Activated CD4-positive, alpha-beta T cell treated with anti-CD3 and anti-CD28 coated beads, Interleukin-2, Interleukin-6, amounts not matched to agents 100 ng/mL and 50 ng/mL, durations not matched to agents 16 hours and 8 hours (primary cell): Measurements from ENCODE around the gene CPT1B.
"Not testable (repeated sequence)": the region's sequence is repeated elsewhere in the genome, so short reads cannot be mapped to it uniquely, and the experiment has no call there.

Experiments used
- DNase-seq: peaks from one replicate; pipeline ENCODE4 v3.0.0-alpha.2; 2020

CPT1B gene

GRCh38 chr22:50608996-50609395, 30.8 kb upstream of the CPT1B start:
- DNase-seq = no peak

DNA sequence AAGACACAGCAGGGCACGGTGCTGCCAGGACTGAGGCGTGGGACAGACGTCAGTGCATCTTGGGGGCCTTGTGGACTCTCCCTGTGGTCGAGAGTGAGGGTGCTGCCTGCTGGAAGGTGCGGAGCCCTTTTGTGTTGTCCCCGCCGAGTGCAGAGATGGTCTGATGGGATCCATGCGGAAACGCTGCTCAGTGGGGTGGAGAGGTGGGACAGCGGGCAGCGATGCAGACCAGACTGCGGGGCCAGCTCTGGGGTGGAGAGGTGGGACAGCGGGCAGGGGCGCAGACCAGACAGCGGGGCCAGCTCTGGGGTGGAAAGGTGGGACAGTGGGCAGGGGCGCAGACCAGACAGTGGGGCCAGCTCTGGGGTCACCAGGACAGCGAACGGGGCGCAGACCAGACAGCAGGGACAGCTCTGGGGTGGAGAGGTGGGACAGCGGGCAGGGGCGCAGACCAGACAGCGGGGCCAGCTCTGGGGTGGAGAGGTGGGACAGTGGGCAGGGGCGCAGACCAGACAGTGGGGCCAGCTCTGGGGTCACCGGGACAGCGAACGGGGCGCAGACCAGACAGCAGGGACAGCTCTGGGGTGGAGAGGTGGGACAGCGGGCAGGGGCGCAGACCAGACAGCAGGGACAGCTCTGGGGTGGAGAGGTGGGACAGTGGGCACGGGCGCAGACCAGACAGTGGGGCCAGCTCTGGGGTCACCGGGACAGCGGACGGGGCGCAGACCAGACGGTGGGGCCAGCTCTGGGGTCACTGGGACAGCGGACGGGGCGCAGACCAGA, 30.0 kb upstream of the CPT1B start:
- not testable (repeated sequence) for DNase-seq

DNA sequence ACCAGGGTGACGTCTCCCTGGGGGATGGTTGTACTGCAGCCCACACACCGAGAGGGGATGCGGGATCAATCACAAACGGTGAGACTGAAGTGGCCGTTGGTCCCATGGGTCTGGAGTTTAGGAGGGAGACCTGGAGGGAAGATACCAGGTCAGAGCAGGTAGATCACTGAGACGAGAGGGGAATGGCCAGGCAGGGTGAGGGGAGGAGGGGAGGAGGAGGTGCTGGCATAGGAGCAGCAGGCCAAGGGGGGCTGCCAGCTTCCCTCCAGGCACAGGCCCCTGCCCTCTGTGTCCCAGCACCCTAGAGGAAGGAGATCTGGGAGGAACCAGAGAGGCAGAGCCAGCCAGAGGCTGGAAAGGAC, 29.4 kb upstream of the CPT1B start:
- no peak for DNase-seq

- DNase-seq = no peak
Measured at GRCh38 chr22:50606946-50607658, 28.9 kb upstream of the CPT1B start.

DNA sequence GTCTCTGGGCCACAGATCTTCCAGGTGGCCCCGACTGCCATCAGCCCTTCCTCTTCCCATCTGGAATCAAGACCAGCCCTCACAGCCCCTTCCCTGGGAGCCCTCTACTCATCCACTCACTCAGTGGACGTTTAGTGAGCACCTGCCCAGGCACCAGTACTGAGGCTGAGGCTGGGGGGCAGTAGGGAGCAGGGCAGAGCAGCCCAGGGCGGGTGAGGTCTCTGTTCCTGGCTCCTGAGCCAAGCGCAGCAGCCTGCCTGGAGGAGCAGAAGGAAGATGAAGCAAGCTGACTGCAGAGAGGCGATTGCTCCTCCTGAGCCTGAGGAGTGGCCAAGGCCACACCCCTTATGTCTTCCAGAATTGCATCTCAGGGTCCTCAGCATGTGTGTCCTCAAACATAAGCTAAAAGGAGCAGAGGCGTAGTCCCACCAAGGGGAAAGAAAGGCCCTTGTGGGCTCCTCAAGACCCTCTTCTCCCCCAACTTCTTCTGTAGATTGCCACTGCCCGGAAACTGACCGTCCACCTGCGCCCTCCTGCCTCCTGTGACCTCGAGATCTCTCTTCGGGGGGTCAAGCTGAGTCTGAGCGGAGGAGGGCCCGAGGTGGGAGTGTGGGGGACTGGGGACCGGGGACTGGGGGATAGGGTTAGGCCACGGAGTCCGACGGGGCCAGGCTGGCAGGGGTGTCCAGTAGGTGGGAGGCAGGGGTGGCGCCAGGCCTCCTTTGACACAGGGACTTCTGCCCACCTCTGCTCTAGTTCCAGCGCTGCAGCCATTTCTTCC, 28.1 kb upstream of the CPT1B start:
- no peak for DNase-seq

DNA sequence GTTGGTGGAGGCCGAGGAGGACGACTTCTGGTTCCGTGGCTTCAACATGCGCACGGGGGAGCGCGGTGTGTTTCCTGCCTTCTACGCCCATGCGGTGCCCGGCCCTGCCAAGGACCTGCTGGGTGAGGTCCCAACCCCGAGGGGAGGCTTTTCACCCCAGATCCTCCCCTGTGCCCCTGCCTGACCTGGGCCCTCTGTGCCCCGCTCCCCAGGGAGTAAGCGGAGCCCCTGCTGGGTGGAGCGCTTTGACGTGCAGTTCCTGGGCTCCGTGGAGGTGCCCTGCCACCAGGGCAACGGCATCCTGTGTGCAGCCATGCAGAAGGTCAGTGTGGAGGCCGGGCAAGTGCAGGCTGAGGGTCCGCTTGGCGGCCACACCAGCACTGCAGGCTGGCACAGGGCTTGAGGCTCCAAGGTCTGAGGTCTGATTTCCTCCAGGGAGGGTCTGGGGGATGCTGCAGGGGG, 27.4 kb upstream of the CPT1B start:
- DNase-seq = no peak

- no peak for DNase-seq
Measured at GRCh38 chr22:50605002-50605612, 26.9 kb upstream of the CPT1B start.

DNA sequence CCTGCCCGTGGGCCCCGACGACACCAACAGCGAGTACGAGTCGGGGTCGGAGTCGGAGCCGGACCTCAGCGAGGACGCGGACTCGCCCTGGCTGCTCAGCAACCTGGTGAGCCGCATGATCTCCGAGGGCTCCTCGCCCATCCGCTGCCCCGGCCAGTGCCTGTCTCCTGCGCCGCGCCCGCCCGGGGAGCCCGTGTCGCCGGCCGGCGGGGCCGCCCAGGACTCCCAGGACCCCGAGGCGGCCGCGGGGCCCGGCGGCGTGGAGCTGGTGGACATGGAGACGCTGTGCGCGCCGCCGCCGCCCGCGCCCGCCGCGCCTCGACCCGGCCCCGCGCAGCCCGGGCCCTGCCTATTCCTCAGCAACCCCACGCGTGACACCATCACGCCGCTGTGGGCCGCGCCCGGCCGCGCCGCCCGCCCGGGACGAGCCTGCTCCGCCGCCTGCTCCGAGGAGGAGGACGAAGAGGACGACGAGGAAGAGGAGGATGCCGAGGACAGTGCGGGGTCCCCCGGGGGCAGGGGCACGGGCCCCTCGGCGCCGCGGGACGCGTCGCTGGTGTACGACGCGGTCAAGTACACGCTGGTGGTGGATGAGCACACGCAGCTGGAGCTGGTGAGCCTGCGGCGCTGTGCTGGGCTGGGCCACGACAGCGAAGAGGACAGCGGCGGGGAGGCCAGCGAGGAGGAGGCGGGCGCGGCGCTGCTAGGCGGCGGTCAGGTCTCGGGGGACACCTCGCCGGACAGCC, 26.2 kb upstream of the CPT1B start:
- DNase-seq = no peak

GRCh38 chr22:50603511-50604255, 25.5 kb upstream of the CPT1B start:
- no peak for DNase-seq

GRCh38 chr22:50602338-50602700, 24.1 kb upstream of the CPT1B start:
- DNase-seq = no peak

GRCh38 chr22:50601669-50602337, 23.6 kb upstream of the CPT1B start:
- DNase-seq = no peak

- DNase-seq = no peak
Measured at GRCh38 chr22:50600967-50601668, 22.9 kb upstream of the CPT1B start.

DNA sequence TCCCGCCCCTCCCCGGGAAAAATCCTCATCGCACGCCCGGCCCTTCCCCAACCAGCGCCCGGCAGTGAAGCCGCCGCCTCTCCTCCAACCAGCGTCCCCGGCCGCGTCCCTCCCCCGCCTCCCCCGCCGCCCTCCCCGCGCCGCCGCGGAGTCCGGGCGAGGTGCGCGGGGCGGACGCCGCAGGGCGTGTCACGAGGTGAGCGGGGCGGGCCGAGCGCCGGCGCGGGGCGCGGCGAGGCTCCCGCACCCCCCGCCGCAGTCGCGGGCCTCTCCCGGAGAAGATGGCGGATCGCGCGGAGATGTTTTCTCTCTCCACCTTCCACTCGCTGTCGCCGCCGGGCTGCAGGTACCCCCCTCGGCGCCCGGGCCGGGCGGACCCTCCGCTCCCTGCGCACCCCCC, 22.3 kb upstream of the CPT1B start, which contains the start of gene MAPK8IP2:
MAPK8IP2 (plus strand) TSS at position 256 of the 400 bp plus-strand sequence; CDS start at position 282, 26 bp downstream.
- DNase-seq = no peak

- DNase-seq = peak; percentile 36
Measured at GRCh38 chr22:50599816-50600455, 21.7 kb upstream of the CPT1B start.

DNA sequence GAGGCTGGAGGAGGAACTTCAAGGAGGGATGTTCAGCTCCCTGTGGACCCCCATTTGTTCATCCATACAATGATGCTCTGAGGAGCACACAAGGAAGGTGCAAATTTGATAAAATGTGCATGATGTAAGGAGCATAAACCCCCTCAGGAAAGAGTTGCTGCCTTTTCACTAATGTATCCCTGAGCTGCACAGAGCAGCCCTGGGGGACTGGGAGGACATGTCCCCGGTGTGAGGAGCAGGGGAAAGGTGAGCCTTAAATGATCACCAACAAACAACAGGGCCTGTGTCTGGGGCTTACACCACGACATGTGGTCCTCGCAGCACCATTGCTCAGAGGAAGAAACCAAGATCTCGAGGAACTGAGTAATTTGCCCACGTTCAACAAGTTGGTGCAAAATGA, 18.9 kb upstream of the CPT1B start:
- no peak for DNase-seq

DNA sequence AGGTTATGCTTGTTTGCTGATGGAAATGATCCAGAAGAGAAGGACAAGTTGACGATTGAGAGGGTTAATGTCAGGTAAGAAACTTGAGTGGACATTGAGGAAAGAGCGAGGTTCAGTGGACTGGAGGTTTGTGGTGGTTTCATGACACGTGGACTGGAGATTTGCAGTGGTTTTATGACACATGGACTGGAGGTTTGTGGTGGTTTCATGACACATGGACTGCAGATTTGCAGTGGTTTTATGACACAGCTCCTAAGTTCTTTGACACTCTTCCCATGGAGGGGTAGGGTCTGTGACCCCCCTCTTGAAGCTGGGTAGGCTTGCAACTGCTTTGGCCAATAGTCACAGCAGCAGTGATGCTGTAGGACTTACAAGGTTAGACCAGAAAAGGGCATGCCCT, 17.0 kb upstream of the CPT1B start:
- no peak for DNase-seq

DNA sequence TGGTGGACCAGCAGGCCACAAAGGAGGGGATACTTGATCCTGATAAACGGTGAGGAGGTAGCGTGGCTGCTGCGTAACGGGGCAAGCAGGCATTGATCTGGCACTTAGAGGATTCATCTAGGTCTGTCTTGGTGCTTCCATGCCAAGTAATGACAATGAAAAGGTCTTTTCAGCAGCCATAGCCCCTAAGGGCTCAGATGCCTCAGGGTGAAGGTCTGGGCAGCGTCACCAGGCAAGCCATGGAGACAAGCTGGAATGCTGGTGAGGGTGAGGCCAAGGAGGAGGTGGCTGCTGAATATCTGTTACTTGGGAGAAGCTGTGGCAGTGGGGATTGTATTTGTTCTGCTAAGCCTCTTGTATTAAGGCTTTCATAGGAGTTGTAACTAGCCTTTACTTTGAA, 9.2 kb upstream of the CPT1B start:
- no peak for DNase-seq

DNA sequence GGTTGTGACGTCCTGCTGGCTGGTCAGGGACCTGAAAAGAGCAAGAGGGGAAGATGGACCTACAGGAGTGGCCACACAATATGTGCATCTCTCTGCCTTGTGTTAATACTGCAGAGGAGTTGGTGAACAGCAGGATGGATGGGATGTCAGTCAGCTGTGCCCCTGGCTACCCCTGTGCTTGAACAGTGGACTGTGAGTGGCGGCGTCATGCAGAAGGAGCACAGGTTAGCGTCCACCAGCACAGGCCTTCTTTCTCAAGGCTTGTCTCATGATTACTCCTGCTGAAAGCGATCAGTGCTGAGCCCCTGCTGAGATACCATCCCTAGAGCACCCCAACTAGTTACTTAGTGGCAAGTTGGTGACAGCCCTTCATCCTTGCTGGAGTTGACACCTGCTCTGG, 8.2 kb upstream of the CPT1B start:
- DNase-seq = no peak

GRCh38 chr22:50585781-50586180, 7.6 kb upstream of the CPT1B start:
- DNase-seq = no peak

- DNase-seq = no peak
Measured at GRCh38 chr22:50585238-50585637, 7.0 kb upstream of the CPT1B start.
